GM12892 (cell line): Measurements from ENCODE around the gene SEPTIN11.

Experiments used
- POLR2A ChIP-seq: IDR thresholded peaks from 2 replicates; pipeline ENCODE4 v1.6.1; 2011; ENCODE audit warnings: low read depth, low read length, control low read depth
- POLR2AphosphoS5 ChIP-seq: IDR thresholded peaks from 2 replicates; pipeline ENCODE4 v1.6.1; 2011; ENCODE audit warnings: low read depth, low read length, control low read depth

GRCh38 chr4:76923619-76924357, 25.8 kb upstream of the SEPTIN11 start:
- TF ChIP-seq POLR2AphosphoS5 (no peak), POLR2A (no peak)
